OCI-LY7 (cell line): ENCODE results near the gene GPR55. TPM values are rescaled to one million over a fixed set of nuclear protein-coding genes. Genes with fewer than 3 reads are reported as not detected.

Experiments used
- BruUV-seq: library from RNA; stranded (reverse); fragments of 400-500 nt; replicated peaks from 2 replicates; lab custom pipeline; 2021; lab: Mats Ljungman, UMichigan
- CTCF ChIA-PET: fragments of 300-600 bp; sonication (Branson Sonifier 250); formaldehyde crosslinking; loops from one replicate; lab custom pipeline; 2022; ENCODE audit warnings: antibody characterized with exemption; ENCODE audit not compliant: unreplicated experiment; lab: Charles Lee
- POLR2A ChIA-PET: fragments of 300-600 bp; sonication (Branson Sonifier 250); formaldehyde crosslinking; loops from one replicate; lab custom pipeline; 2022; ENCODE audit warnings: antibody characterized with exemption; lab: Charles Lee
- DNase-seq: peaks from one replicate; pipeline ENCODE4 v3.0.0-alpha.2; 2015; ENCODE audit warnings: low spot score
- H2AFZ ChIP-seq: fragments of 200-600 bp; sonication (generic), shearing (Covaris generic); 2 replicates; pipeline ENCODE4 v1.6.1; 2014; ENCODE audit warnings: mild to moderate bottlenecking, antibody characterized with exemption, low read length, moderate library complexity
- H3K27ac ChIP-seq: fragments of 200-600 bp; sonication (generic); 2 replicates; pipeline ENCODE4 v1.5.1; 2014; ENCODE audit warnings: mixed run types, low read depth, mild to moderate bottlenecking, moderate library complexity, low read length, inconsistent platforms; ENCODE audit not compliant: poor library complexity, severe bottlenecking
- H3K36me3 ChIP-seq: fragments of 200-600 bp; sonication (generic); 2 replicates; pipeline ENCODE4 v1.6.1; 2014; ENCODE audit warnings: mild to moderate bottlenecking, antibody characterized with exemption, low read length, moderate library complexity, mixed read lengths; ENCODE audit not compliant: insufficient read depth
- H3K4me1 ChIP-seq: fragments of 200-600 bp; sonication (generic); 2 replicates; pipeline ENCODE4 v1.5.1; 2014; ENCODE audit warnings: mild to moderate bottlenecking, low read length; ENCODE audit not compliant: insufficient read depth, poor library complexity, severe bottlenecking
- H3K4me2 ChIP-seq: fragments of 200-600 bp; sonication (generic); 2 replicates; pipeline ENCODE4 v1.6.1; 2014; ENCODE audit warnings: mild to moderate bottlenecking, low read length
- H3K4me3 ChIP-seq: fragments of 200-600 bp; sonication (generic); 2 replicates; pipeline ENCODE4 v1.5.1; 2014; ENCODE audit warnings: mild to moderate bottlenecking, low read depth, low read length; ENCODE audit not compliant: poor library complexity, severe bottlenecking
- H3K79me2 ChIP-seq: fragments of 200-600 bp; sonication (generic); 2 replicates; pipeline ENCODE4 v1.6.1; 2016; ENCODE audit warnings: low read depth, mild to moderate bottlenecking, low read length, moderate library complexity, mixed read lengths; ENCODE audit not compliant: insufficient read depth
- H3K9me2 ChIP-seq: fragments of 200-600 bp; sonication (generic); 2 replicates; pipeline ENCODE4 v1.6.1; 2016; ENCODE audit warnings: mild to moderate bottlenecking, low read length, mixed read lengths; ENCODE audit not compliant: insufficient read depth
- H3K9me3 ChIP-seq: fragments of 200-600 bp; sonication (generic); 2 replicates; pipeline ENCODE4 v1.6.1; 2014; ENCODE audit warnings: mild to moderate bottlenecking, mixed run types, low read length, mixed read lengths
- H4K20me1 ChIP-seq: fragments of 200-600 bp; sonication (generic); 2 replicates; pipeline ENCODE4 v1.6.1; 2014; ENCODE audit warnings: mild to moderate bottlenecking, antibody characterized with exemption, low read length, moderate library complexity, mixed read lengths; ENCODE audit not compliant: insufficient read depth
- EZH2phosphoT487 ChIP-seq: fragments of 200-600 bp; sonication (generic); IDR thresholded peaks from 2 replicates; pipeline ENCODE4 v1.6.1; 2018; ENCODE audit warnings: low read depth, borderline replicate concordance, mild to moderate bottlenecking, mixed run types, antibody characterized with exemption, low read length, moderate library complexity, mixed read lengths
- intact Hi-C: fragments of 100-400 bp; cut with micrococcal nuclease; formaldehyde crosslinking; loops from one replicate; pipeline ENCODE4 v1.10.0; 2022; ENCODE audit not compliant: unreplicated experiment
- total RNA-seq, 2 experiments: library from RNA; depleted of rRNA in 1 of 2; stranded (reverse); fragments of >200 nt in 1 of 2; shearing (Covaris generic) in 1 of 2; gene quantifications; 2 replicates each; pipeline ENCODE4 v1.2.3, GENCODE V29; 2014 to 2022
- TF ChIP-seq, protein P1 (sequence below): fragments of 200-600 bp; sonication (generic); conservative IDR thresholded peaks from 2 replicates; pipeline ENCODE4 v1.5.1; 2014; ENCODE audit warnings: mild to moderate bottlenecking, antibody characterized with exemption, low read length, moderate library complexity, mixed read lengths

Gene GPR55
- total RNA-seq, 2 experiments from 2014 or later, result 0.22 TPM; not detected in 1

DNA sequence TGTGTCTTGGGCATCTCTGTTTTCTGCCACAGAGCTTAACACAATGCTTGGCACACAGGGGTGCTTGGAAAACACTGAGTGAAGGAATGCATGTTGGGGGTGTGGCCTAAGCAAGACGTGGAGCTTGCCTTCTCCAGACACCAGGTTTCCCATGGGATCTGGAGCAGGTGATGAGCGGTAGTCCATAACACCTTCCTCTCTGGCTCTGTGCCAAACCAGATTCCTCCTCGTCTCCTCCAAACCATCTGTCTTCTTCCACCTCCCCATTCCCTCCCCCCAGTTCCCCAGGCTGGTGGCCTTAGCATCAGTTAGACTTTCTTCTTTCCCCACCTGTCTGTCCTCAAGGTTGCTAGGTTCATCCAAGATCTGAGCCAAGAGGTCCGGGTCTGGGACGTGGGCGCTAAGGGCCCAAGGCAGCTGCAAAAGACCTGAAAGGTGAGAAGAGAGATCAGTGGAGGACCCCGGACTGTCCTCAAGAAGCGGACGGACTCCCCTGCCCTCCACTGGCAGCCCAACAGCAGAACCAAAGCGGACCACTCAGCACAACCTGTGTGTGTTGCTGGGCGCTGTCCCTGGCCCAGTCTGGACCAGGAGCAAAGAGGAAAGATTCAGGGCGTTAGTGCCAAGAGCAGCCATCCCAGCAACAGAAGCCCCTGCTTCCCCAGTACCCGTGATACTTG, 61.5 kb downstream of the GPR55 start:
- Histone ChIP-seq H4K20me1 (no peaks in the 10 kb centered on the region), H3K9me2 (no peaks in the 10 kb centered on the region), H3K79me2 (no peaks in the 10 kb centered on the region), H2AFZ (no peak overlapping the region), H3K9me3 (no peaks in the 10 kb centered on the region), H3K4me3 (no peak overlapping the region), H3K4me1 (no peaks in the 10 kb centered on the region), H3K27ac (no peak overlapping the region), H3K36me3 (no peaks in the 10 kb centered on the region), H3K4me2 (no peak overlapping the region)
- CTCF ChIA-PET, result interaction anchor here (0.6 kb wide), 1 partner anchor 9 kb away, joined by 3 read pairs; no protein-coding TSS in a partner anchor
- no peak for DNase-seq
- POLR2A ChIA-PET, result interaction anchor here (1.3 kb wide), 1 partner anchor 184 kb away, joined by 3 read pairs; no protein-coding TSS in a partner anchor
- no TSS peak for BruUV-seq
- no peak for TF ChIP-seq EZH2phosphoT487
- TF ChIP-seq, protein P1, sequence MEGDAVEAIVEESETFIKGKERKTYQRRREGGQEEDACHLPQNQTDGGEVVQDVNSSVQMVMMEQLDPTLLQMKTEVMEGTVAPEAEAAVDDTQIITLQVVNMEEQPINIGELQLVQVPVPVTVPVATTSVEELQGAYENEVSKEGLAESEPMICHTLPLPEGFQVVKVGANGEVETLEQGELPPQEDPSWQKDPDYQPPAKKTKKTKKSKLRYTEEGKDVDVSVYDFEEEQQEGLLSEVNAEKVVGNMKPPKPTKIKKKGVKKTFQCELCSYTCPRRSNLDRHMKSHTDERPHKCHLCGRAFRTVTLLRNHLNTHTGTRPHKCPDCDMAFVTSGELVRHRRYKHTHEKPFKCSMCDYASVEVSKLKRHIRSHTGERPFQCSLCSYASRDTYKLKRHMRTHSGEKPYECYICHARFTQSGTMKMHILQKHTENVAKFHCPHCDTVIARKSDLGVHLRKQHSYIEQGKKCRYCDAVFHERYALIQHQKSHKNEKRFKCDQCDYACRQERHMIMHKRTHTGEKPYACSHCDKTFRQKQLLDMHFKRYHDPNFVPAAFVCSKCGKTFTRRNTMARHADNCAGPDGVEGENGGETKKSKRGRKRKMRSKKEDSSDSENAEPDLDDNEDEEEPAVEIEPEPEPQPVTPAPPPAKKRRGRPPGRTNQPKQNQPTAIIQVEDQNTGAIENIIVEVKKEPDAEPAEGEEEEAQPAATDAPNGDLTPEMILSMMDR, result no peak
- intact Hi-C loops, result no loop called here

DNA sequence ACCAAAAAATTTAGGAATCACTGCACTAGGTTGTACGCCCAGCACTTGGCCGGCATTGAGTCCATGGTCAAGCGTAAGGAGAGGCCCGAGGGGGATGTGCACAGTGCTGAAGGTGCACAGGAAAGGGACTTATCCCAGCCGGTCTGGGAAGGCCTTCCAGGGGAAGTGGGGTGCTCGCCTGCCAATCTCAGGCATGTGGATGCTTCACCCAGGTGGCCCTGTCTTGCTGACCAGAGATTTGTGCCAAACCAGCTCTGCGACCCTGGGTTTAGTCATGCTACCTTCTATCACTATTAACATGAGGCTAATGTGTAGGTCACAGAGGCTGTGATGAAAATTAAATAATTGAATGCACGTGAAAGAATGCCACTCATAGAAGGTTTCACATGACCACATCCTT, 62.0 kb downstream of the GPR55 start:
- intact Hi-C loops, result no loop called here
- no TSS peak for BruUV-seq
- H3K9me2 ChIP-seq, result no peaks in the 10 kb centered on the region
- CTCF ChIA-PET, result interaction anchor here (0.6 kb wide), 1 partner anchor 10 kb away, joined by 3 read pairs; no protein-coding TSS in a partner anchor
- no peaks in the 10 kb centered on the region for H3K4me1 ChIP-seq
- H3K79me2 ChIP-seq, result no peaks in the 10 kb centered on the region
- H4K20me1 ChIP-seq, result no peaks in the 10 kb centered on the region
- H2AFZ ChIP-seq, result no peak overlapping the region
- H3K4me3 ChIP-seq, result no peak overlapping the region
- no peak for TF ChIP-seq EZH2phosphoT487
- TF ChIP-seq, protein P1, result no peak
- no peaks in the 10 kb centered on the region for H3K36me3 ChIP-seq
- H3K27ac ChIP-seq, result no peak overlapping the region
- H3K9me3 ChIP-seq, result no peaks in the 10 kb centered on the region
- POLR2A ChIA-PET, result interaction anchor here (1.3 kb wide), 1 partner anchor 183 kb away, joined by 3 read pairs; no protein-coding TSS in a partner anchor
- no peak overlapping the region for H3K4me2 ChIP-seq
- DNase-seq, result no peak

DNA sequence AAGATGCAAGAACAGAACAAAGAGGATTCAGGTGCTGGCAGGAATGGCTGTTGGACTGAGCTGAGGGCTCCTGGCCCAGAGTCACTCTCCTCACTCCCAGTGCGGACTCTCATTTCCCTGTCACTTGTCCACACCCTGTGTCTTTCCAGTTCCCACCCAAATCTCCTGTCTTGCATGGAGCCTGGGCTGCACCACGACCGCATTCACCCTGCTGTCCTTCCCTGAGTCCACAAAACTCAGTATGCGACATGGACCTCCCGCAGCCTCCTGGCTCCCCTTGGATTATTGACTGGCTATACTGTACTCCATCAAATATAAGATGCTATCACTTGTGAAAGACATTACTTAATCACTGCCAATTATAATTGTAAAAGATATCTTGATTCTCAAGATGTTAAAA, 62.8 kb downstream of the GPR55 start:
- intact Hi-C loops, result no loop called here
- POLR2A ChIA-PET, result no interaction called here

More for the DNA sequence above, 62.8 kb downstream of the GPR55 start:
- BruUV-seq, result no TSS peak
- no peaks in the 10 kb centered on the region for H3K9me2 ChIP-seq
- TF ChIP-seq, protein P1, result no peak
- no peak for TF ChIP-seq EZH2phosphoT487
- no peak overlapping the region for H3K27ac ChIP-seq
- CTCF ChIA-PET, result no interaction called here
- no peaks in the 10 kb centered on the region for H4K20me1 ChIP-seq
- no peaks in the 10 kb centered on the region for H3K9me3 ChIP-seq
- DNase-seq, result no peak
- H3K4me2 ChIP-seq, result no peak overlapping the region
- no peak overlapping the region for H2AFZ ChIP-seq
- no peaks in the 10 kb centered on the region for H3K4me1 ChIP-seq
- no peak overlapping the region for H3K4me3 ChIP-seq
- H3K79me2 ChIP-seq, result no peaks in the 10 kb centered on the region
- H3K36me3 ChIP-seq, result no peaks in the 10 kb centered on the region
